CD4-positive, alpha-beta T cell treated with Interleukin-15 for 1 hour (primary cell): ENCODE results near the gene VTCN1.
"Not testable (repeated sequence)": the region's sequence is repeated elsewhere in the genome, so short reads cannot be mapped to it uniquely, and the experiment has no call there.

Experiments used
- DNase-seq: peaks from one replicate; pipeline ENCODE4 v3.0.0-alpha.2; 2020

Gene VTCN1, protein sequence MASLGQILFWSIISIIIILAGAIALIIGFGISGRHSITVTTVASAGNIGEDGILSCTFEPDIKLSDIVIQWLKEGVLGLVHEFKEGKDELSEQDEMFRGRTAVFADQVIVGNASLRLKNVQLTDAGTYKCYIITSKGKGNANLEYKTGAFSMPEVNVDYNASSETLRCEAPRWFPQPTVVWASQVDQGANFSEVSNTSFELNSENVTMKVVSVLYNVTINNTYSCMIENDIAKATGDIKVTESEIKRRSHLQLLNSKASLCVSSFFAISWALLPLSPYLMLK

DNA sequence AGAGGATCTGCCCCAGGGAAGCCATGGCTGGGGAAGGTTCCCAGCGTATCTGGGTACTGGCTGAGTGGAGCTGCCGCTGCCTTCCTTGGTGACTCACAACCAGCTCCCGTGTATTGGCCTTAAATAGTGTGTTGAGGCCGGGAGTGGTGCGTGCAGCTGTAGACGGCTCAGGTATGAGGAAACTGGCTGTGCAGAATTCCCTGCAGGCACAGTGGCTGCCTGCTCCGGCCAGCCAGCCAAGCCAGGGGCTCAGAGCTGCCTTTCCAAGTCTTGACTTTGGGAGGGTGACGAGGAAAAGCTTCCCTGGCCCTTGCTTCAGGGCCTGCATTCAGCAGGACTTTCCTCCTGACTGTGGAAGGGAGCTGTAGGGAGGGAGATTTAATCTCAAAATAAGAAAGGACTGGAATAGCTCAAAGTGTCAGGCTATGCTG lies at the start of gene VTCN1:
Gene VTCN1, minus strand, starts transcription at position 97 of the 431 bp plus-strand sequence. Its CDS starts 72 bp downstream, at position 25.
- DNase-seq: no peak

GRCh38 chr1:117258791-117259190 lies 48.1 kb upstream of the VTCN1 start:
- DNase-seq: no peak

DNA sequence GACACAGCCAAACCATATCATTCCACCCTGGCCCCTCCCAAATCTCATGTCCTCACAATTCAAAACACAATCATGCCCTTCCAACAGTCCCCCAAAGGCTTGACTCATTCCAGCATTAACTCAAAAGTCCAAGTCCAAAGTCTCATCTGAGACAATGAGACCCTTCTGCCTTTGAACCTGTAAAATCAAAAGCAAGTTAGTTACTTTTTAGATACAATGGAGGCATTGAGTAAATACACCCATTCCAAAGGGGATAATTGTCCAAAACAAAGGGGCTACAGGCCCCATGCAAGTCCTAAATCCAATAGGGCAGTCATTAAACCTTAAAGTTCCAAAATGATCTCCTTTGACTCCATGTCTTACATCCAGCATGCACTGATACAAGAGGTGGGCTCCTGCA lies 47.3 kb upstream of the VTCN1 start:
- not testable (repeated sequence) for DNase-seq

DNA sequence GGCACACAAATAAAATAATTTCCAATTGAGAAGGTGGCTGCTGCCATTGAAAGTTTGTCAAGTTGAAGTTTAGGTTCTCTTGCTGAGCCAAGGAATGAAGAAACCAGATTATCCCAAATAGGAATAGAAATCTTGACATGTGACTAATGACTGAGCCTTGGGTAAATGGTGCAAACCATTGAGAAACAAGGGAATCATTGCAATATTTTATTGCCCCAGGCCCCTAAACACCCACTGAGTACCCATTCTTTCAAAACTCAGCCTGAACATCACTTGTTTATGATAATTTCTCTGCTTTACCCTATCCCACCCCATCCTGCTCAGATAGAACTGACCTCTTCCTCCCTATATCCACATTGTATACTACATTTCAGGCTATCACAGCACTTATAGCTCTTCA lies 46.6 kb upstream of the VTCN1 start:
- DNase-seq: no peak

DNA sequence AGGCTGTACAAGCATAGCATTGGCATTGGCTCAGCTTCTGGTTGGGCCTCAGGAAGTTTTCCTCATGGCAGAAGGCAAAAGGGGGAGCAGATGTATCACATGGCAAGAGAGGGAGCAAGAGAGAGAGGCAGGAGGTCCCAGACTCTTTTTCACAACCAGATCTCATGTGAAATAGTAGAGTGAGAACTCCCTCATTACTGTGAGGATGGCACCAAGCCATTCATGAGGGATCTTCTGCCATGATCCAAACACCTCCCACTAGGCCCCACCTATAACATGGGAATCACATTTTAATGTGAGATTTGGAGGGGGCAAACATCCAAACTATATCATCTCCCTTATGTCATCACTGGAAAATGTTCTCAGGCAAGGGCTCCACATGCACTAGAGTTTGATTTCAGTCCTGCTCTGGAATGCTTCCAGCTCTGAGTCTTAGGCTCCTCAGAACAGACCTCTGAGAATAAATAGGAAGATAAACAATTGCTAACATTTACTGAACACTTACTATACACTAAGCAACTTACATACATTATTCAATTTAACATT lies 39.4 kb upstream of the VTCN1 start:
- DNase-seq: no peak

GRCh38 chr1:117244971-117245370 lies 34.2 kb upstream of the VTCN1 start:
- no peak for DNase-seq

DNA sequence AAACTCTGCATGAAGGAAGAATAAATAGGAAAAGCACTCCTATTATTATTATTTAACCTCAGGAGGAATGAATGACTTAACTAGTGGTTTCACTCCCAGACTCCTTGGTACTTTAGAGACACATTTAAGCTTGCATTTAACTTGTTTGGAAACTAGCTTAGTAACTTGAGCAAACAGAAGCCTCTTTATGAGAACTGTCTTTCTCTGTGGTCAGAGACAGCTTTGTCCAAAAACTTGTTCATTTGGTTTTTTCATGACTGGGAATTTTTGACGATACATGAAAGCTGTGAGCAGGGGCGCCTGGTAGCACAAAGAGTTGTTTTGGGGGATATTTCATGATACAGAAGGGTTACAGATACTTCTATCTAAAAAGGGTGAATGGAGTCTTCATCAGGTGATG lies 33.6 kb upstream of the VTCN1 start:
- DNase-seq: no peak

DNA sequence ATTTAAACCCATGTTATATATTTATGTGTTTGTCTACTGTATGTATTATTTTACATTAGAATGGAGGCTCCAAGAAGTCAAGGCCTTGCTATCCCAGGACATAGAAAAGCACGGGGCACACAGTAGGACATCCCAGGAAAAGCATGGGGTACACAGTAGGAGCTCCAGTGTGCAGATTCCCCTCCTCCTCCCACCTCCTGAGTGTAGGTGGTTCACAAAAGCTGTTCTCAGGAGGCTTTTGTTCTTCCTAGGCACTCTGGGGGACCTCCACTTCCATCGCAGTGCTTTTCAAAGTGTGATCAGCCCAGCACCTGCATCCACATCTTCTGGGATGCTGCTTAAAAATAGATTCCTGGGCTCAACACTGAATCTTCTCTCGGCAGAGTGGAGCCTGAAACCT lies 30.8 kb upstream of the VTCN1 start:
- DNase-seq: no peak

DNA sequence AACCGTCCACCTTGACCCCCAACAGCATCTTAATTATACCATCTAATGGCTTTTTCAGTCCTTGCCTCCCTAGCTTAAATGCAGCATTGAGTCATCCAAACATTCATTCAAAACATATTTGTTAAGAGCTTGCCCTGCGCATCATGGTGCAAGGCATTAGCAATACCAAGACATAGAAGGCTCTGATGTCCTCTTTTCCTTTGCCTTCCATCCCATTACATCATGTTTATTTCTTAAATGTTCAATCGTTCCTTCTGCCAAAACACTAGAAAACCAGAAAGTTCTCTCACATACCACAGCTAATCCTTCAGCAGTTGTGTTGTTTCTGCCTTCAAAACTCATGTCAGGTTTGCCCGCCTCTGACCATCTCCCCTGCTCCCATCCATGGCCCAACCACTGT lies 29.8 kb upstream of the VTCN1 start:
- no peak for DNase-seq

- DNase-seq: no peak
These were observed 28.7 kb upstream of the VTCN1 start for GRCh38 chr1:117239467-117239866.

GRCh38 chr1:117237726-117238381 lies 27.1 kb upstream of the VTCN1 start:
- no peak for DNase-seq

DNA sequence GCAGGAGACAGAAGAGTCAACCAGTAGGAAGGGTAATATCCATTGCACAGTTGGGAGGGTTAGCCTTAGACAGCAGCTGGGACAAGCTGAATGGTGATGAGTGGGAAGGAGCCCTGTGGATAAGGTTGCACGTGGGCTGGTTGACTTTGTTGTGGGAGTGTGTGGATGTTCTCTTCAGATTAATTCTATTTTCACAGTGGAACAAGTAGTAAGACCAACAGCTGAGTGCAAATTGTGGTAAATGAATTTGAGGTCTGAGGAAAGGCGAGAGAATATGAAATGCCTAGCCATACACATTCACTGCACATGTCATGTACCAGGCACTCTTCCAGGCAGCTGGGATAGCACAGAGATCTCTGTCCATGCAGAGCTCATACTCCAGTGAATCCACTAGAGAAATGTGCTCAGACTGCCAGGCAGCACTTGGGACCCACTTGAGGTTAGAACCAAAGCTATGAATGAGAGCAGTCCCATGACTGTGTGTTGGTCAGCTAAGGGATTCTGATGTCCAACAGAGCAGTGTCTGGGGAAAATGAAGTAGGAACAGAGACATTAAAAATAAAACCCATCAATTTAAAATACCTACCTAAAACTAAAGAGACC lies 25.2 kb upstream of the VTCN1 start:
- no peak for DNase-seq

DNA sequence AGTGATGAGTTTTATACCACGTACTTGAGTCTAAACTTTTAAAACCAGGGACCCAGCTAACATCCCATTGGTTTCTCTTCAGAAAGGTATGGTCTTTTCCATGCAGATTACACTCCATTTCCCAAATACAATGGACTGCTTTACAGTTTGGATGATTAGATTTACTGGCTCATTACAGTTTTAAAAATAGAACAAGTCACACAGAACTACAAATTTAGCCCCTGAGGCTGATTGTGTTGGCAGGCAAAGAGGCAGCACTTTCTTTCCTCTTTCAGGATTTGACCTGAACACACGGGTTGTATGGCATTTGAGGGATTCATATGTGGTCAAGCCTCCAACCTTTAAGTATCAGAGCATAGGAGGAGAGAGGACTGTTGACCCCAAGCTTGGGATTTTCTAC lies 21.8 kb upstream of the VTCN1 start:
- no peak for DNase-seq

GRCh38 chr1:117231748-117232373 lies 21.1 kb upstream of the VTCN1 start:
- DNase-seq: no peak

DNA sequence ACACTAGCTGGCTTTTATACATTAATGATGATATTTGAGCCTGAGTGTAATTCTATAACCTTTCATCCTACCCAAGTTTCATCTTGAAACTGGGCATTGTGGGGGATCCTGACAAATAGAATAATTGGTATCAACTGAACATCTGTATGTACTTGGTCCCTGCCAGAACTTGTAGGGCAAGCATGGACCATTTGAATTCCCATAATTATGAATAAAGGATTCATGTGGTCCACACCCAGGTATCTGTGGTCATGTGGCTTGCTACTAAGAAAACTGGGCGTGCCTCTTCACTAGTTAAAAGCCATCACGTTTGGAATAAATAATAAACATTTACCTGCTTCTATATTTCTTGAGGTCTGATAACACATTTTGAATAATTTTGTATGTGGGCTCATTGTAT lies 20.6 kb upstream of the VTCN1 start:
- DNase-seq: no peak

GRCh38 chr1:117229217-117229616 lies 18.5 kb upstream of the VTCN1 start:
- no peak for DNase-seq

- DNase-seq: no peak
These were observed 15.2 kb upstream of the VTCN1 start for GRCh38 chr1:117225931-117226330.

- DNase-seq: no peak
These were observed 6.0 kb upstream of the VTCN1 start for GRCh38 chr1:117216718-117217117.

- DNase-seq: no peak
These were observed 5.2 kb upstream of the VTCN1 start for GRCh38 chr1:117215733-117216462.

- DNase-seq: no peak
These were observed 4.3 kb upstream of the VTCN1 start for GRCh38 chr1:117215019-117215418.

- no peak for DNase-seq
These were observed 2.3 kb upstream of the VTCN1 start for GRCh38 chr1:117213046-117213445.

DNA sequence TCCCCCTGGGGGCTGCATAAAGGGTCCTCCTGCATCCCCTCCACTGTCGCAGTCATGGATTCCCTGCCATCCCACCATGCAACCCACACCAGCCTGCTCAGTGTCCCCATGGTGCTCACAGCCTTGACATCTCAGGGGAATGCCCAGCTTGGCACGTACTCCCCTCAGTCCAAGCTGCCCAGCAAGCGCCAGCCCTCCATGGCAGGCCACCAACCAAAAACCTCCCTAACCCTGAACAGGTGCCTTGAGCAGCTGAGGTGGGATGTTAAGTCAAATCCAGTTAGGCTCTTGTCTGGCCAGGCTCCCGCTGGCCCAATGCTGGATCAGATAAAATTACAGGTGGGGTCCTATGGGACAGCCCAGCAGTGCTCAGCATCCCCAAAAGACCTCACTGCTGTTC lies 341 bp downstream of the VTCN1 start:
- no peak for DNase-seq

- DNase-seq: no peak
These were observed 1.6 kb downstream of the VTCN1 start for GRCh38 chr1:117209094-117209493.
